D341Med (cell line): Measurements from ENCODE around the gene COL6A2.

Source experiments
- DNase-seq: peaks from one replicate; pipeline ENCODE4 v3.0.0; 2012; ENCODE audit warnings: low spot score

The COL6A2 gene

GRCh38 chr21:46155514-46156377 is 57.8 kb downstream of the COL6A2 start, which contains the start of gene FTCD:
Gene FTCD, minus strand, starts transcription at chr21:46155579. Its CDS starts 56 bp downstream, at chr21:46155523.
- DNase-seq, result no peak

GRCh38 chr21:46156378-46156645 is 58.4 kb downstream of the COL6A2 start:
- no peak for DNase-seq

- no peak for DNase-seq
These were observed 58.8 kb downstream of the COL6A2 start for GRCh38 chr21:46156678-46157077.

GRCh38 chr21:46157396-46157986 is 59.6 kb downstream of the COL6A2 start:
- no peak for DNase-seq

- DNase-seq, result no peak
These were observed 60.1 kb downstream of the COL6A2 start for GRCh38 chr21:46157987-46158451.

- no peak for DNase-seq
These were observed 60.9 kb downstream of the COL6A2 start for GRCh38 chr21:46158666-46159300.

- DNase-seq, result no peak
These were observed 61.5 kb downstream of the COL6A2 start for GRCh38 chr21:46159390-46159789.

- DNase-seq, result no peak
These were observed 62.1 kb downstream of the COL6A2 start for GRCh38 chr21:46159841-46160656.

GRCh38 chr21:46160657-46160906 is 62.7 kb downstream of the COL6A2 start:
- DNase-seq, result no peak

- peak; percentile 39 for DNase-seq
These were observed 63.2 kb downstream of the COL6A2 start for GRCh38 chr21:46160907-46161632.

- DNase-seq, result peak; percentile 40
These were observed 64.0 kb downstream of the COL6A2 start for GRCh38 chr21:46161633-46162592.

GRCh38 chr21:46163380-46163779 is 65.5 kb downstream of the COL6A2 start:
- no peak for DNase-seq

- DNase-seq, result no peak
These were observed 67.2 kb downstream of the COL6A2 start for GRCh38 chr21:46165098-46165497.

- peak; percentile 21 for DNase-seq
These were observed 70.3 kb downstream of the COL6A2 start for GRCh38 chr21:46168238-46168637.

GRCh38 chr21:46168659-46169386 is 70.9 kb downstream of the COL6A2 start:
- peak; percentile 15 for DNase-seq

GRCh38 chr21:46170436-46171193 is 72.7 kb downstream of the COL6A2 start:
- DNase-seq, result peak; percentile 3

GRCh38 chr21:46171585-46171984 is 73.7 kb downstream of the COL6A2 start:
- no peak for DNase-seq

- DNase-seq, result peak; percentile 12
These were observed 74.3 kb downstream of the COL6A2 start for GRCh38 chr21:46171996-46172862.
